Activated CD8-positive, alpha-beta memory T cell treated with anti-CD3 and anti-CD28 coated beads for 24 hours (primary cell): ENCODE data around the gene WDR4.

Experiments used
- DNase-seq: peaks from one replicate; pipeline ENCODE4 v3.0.0-alpha.2; 2020

Gene WDR4

GRCh38 chr21:42873096-42873495 is 6.2 kb downstream of the WDR4 start:
- DNase-seq: no peak

GRCh38 chr21:42868196-42868595 is 11.1 kb downstream of the WDR4 start:
- DNase-seq: no peak

GRCh38 chr21:42865776-42866160 is 13.6 kb downstream of the WDR4 start:
- no peak for DNase-seq

- DNase-seq: no peak
Measured at GRCh38 chr21:42864815-42865775, 14.2 kb downstream of the WDR4 start.

- DNase-seq: no peak
Measured at GRCh38 chr21:42864286-42864685, 15.1 kb downstream of the WDR4 start.

GRCh38 chr21:42863504-42863870 is 15.9 kb downstream of the WDR4 start:
- no peak for DNase-seq

GRCh38 chr21:42862774-42863503 is 16.4 kb downstream of the WDR4 start:
- no peak for DNase-seq

GRCh38 chr21:42861848-42862400 is 17.4 kb downstream of the WDR4 start:
- DNase-seq: no peak

GRCh38 chr21:42861311-42861847 is 18.0 kb downstream of the WDR4 start:
- DNase-seq: no peak

GRCh38 chr21:42860345-42860744 is 19.0 kb downstream of the WDR4 start:
- DNase-seq: no peak

- DNase-seq: no peak
Measured at GRCh38 chr21:42859891-42860230, 19.5 kb downstream of the WDR4 start.

- DNase-seq: no peak
Measured at GRCh38 chr21:42858957-42859890, 20.1 kb downstream of the WDR4 start.

GRCh38 chr21:42858185-42858847 is 21.0 kb downstream of the WDR4 start:
- no peak for DNase-seq

- DNase-seq: no peak
Measured at GRCh38 chr21:42857216-42857615, 22.1 kb downstream of the WDR4 start.

- DNase-seq: no peak
Measured at GRCh38 chr21:42855937-42856335, 23.4 kb downstream of the WDR4 start.

- no peak for DNase-seq
Measured at GRCh38 chr21:42855171-42855936, 24.0 kb downstream of the WDR4 start.

GRCh38 chr21:42854246-42855010 is 24.9 kb downstream of the WDR4 start:
- DNase-seq: no peak

- DNase-seq: no peak
Measured at GRCh38 chr21:42853621-42854020, 25.7 kb downstream of the WDR4 start.

- DNase-seq: no peak
Measured at GRCh38 chr21:42852925-42853570, 26.3 kb downstream of the WDR4 start.
